GM21515 (cell line): ENCODE results near the gene GIMAP7.
"Not testable (repeated sequence)": the region's sequence is repeated elsewhere in the genome, so short reads cannot be mapped to it uniquely, and the experiment has no call there.

Experiments used
- ATAC-seq: cut with Tn5 transposase; IDR thresholded peaks from one replicate; pipeline ENCODE4 v1.9.1; 2021; ENCODE audit not compliant: unreplicated experiment

The GIMAP7 gene

GRCh38 chr7:150514748-150515222 is at the start of gene GIMAP7:
Gene GIMAP7, plus strand, starts transcription at chr7:150514872. Its CDS starts 5,103 bp downstream, at chr7:150519975.
- ATAC-seq: peak; percentile 72

DNA sequence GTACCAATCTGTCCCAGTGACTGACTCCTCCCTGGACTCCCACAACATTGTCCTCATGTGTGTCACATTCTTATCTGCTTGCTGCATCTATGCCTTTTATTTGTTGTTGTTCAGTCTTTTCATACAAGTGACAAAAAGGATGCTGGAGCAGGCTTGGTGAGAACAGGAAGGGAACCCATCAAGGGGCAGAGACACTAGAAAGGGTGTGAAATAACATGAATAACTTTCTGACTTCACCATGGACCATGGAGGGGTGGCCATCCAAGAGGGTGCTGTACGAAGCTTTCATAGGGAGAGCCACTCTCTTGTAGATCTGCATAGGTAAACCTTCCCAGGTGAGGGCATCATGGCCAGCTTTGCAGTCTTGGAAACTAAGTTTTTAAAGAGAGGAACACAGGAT is 49.7 kb upstream of the GIMAP7 start:
- no peak for ATAC-seq

GRCh38 chr7:150465414-150465813 is 49.3 kb upstream of the GIMAP7 start:
- no peak for ATAC-seq

DNA sequence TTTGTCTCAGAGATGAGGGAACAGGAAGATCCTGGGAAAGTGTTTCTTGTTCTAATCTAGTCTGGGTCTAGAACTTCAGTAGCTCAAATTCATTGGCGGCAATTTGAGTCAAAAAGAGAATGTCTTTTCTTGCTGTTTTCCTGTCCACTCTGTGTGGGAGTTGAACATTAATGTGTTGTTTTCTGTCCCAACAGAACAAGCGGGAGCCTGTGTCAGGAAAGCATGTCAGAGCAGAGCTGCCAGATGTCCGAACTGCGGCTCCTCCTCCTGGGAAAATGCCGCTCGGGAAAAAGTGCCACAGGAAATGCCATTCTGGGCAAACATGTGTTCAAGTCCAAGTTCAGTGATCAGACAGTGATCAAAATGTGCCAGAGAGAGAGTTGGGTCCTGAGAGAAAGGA is 48.2 kb upstream of the GIMAP7 start:
- no peak for ATAC-seq

DNA sequence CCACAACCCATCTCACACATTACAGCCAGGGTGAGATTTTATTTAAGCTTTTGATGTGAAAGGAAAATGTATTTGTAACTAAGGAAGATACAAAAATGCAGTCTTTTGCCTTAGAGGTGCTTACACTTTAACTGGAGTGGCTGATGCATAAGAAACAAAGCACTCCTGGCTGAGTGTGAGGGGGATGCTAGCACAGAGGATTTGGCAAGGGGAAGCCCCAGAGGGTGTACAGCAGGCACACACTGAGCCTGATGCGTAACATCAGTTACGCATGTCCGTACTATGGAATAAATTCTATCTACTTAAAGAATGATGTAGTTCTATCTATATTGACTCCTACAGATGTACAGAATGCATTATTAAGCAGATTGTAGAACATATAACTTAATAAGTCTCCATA is 46.4 kb upstream of the GIMAP7 start:
- no peak for ATAC-seq

DNA sequence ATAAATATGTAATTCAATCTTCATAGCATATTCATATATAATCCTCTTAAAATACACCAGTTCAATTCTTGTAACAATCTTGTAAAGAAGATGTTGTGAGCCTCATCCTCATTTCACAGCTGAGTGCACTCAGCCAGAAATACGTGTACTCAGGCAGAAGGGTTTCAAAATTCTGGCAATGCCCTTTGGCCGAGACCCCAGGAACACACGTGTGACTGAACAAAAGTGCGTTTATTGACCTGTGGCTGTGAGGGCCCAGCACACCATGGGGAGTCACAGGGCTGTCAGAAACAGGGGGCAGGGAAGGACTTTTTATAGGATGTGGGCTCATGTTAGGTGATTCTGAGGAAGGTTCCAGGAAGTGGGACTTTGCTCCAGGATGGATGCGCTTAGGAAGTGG is 42.8 kb upstream of the GIMAP7 start:
- no peak for ATAC-seq

DNA sequence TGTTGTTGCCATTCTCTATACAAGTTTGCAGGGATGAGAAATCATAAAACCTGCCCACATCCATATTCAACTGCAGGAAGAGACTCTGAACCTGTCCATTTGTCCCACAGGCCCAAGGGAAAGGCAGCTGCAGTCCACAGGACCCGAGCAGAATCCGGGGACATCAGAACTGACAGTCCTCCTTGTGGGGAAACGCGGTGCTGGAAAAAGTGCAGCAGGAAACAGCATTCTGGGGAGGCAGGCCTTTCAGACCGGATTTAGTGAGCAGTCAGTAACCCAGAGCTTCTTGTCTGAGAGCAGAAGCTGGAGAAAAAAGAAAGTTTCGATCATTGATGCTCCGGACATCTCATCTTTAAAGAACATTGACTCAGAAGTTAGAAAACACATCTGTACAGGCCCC is 40.8 kb upstream of the GIMAP7 start:
- no peak for ATAC-seq

- no peak for ATAC-seq
Measured at GRCh38 chr7:150476285-150476684, 38.4 kb upstream of the GIMAP7 start.

DNA sequence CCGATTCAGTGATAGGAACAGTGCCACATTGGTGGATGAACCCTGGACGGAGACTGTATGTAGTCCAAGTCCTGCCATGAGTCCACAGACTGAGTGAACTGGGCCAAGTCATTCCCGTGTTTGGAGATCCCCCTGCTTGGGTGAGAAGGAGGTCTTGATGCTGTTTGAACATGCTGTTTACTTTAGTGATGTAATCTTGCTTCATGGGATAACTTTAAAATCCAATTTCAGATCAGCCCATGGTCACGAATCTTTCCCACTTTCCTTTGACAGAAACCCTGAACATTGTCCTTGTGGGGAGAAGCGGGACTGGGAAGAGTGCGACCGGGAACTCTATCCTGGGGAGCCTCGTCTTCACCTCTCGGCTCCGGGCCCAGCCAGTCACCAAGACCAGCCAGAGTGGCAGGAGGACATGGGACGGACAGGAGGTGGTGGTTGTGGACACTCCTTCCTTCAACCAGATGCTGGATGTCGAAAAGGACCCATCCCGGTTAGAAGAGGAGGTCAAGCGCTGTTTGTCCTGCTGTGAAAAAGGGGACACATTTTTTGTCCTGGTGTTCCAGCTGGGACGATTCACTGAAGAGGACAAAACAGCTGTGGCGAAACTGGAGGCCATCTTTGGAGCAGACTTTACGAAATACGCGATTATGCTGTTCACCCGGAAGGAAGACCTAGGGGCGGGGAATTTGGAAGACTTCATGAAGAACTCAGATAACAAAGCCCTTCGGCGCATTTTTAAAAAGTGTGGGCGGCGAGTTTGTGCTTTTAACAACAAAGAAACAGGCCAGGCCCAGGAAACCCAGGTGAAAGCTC is 37.6 kb upstream of the GIMAP7 start:
- ATAC-seq: no peak

DNA sequence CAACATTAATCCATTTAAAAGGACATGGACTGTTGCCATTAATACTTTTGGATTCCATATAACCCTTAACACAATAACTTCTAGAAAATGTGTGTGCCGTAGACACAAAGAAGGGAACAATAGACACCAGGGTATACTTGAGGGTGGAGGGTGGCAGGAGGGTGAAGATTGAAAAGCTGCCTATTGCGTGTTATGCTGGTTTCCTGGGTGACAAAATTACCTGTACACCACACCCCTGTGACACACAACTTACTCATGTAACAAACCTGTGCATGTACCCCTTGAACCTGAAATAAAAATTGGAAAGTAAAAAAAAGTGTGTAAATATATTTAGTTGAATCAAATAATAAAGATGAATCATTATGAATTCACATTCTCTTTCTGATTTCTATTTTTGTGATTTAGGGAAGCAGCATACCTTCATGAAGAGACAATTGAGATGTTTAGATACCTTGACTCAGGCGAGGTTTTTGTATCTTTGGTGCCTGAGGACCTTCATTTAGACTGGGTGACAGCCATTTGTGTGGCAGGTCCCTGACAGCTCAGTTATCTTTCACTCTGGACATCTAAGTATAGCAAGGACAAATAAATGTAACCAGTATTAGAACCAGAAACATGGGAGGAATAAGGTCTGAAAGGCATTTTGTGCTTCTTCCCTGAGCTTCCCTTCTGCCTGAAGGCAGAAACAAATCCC is 35.5 kb upstream of the GIMAP7 start:
- ATAC-seq: no peak

GRCh38 chr7:150481186-150481920 is 33.3 kb upstream of the GIMAP7 start:
- no peak for ATAC-seq

GRCh38 chr7:150481922-150482321 is 32.8 kb upstream of the GIMAP7 start:
- no peak for ATAC-seq

DNA sequence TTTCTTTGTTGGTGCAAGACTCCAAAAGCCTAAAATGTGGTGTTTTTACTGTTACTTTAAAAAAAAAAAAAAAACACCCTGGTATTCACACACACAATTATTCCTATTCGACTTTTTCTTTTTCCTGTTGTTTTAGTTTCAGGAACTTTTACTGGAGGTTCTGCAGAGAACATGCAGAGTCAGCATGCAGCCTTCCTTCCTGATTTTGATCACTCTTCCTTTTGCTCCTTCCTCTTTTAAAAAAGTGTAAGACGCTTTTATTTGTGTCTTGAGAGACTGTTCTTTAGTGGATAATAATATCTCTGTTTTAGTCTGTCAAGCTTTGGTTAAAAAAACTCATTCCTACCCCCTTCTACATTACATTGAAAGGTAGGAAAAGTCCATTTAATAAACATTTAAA is 31.2 kb upstream of the GIMAP7 start:
- ATAC-seq: not testable (repeated sequence)

DNA sequence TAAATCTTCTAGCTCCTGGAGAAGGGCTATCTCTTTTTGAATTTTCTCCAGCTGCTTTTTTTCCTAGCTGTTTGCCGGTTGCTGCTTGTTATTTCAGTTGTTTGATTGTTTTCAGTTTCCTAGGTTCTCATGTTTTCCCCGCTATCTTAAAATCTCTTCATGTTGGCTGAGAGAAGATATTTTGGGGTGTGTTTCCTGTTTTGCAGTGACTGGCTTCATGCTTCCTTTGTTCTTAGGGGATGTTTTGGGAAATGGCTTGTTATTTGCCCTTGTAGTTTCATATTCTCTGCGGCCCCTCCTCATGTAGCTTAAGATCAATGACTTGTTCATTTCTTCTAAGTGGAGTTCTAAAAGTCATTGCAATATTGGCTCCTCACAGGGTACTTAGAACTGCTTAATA is 30.6 kb upstream of the GIMAP7 start:
- not testable (repeated sequence) for ATAC-seq

DNA sequence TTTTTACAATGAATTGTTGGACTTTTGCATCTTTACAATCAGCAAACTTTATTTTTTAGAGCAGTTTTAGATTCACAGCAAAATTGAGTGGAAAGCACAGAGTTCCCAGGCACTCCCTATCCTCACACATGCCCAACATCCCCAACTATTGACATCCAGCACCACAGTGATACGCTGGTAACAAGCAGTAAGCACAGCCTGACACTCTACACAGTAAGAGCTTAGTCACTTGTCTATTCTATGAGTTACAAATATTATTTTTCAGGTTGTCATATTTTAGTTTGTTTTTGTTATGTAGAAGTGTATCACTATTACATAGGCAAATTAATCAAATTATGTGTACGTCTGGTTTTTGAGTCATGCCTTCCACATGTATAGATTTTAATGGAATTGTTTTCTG is 27.0 kb upstream of the GIMAP7 start:
- no peak for ATAC-seq

DNA sequence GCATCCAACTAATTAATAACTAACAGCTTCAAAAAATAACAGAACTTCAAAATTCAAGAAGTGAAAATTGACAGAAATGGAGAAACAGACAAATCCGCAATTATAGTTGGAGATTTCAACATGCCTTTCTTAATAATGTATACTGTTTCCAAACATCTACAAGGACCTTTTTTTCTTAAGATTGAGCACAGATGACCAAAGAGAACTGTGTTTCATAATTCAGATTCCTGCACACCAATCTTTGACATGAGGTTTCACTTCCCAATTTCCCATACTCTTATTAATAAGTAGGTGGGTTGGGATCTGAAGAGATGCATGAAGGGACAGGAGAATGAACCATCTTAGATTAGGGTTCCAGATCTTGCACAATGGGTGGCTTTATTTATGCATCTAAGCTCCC is 24.9 kb upstream of the GIMAP7 start:
- ATAC-seq: no peak

DNA sequence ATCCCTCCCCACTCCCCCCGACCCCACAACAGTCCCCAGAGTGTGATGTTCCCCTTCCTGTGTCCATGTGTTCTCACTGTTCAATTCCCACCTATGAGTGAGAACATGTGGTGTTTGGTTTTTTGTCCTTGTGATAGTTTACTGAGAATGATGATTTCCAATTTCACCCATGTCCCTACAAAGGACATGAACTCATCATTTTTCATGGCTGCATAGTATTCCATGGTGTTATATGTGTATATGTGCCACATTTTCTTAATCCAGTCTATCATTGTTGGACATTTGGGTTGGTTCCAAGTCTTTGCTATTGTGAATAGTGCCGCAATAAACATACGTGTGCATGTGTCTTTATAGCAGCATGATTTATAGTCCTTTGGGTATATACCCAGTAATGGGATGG is 21.2 kb upstream of the GIMAP7 start:
- ATAC-seq: not testable (repeated sequence)

DNA sequence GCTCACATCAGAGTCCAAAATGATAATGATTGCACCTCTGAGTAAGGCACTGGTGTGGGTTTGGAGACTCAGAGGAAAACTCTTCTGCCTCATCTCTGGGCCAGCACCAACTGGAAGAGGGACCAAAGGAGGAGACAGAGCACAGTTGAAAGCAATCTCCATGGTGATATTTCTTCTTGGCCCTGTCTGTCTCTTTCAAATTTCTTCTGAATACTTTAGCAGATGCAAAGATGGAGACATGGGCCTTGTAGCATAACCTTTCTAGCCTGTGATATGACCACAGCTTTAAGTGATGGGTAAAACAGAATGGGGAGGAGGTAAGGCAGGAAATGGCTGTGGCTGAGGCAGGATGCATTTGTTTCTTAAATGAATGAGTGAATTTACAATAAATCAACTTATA is 12.2 kb upstream of the GIMAP7 start:
- no peak for ATAC-seq

DNA sequence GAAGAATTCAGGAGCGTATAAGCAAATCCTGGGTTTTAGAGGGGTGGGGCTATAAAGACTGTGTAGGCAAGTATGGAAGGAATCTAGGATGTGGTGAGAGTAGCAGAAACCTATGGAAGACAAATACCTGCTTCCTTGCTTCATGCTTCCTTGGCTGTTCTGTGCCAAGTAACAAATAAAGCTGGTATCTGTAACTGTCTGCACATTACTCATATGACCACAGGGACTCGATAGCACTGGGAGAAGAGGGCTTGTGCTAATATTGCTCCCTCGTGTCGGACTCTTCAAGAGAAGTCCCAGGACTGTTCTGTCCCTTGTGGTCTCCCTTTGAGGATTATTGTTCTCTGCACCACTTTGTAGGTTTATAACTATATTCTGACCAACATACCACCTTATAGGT is 11.5 kb upstream of the GIMAP7 start:
- ATAC-seq: no peak

- no peak for ATAC-seq
Measured at GRCh38 chr7:150503581-150503980, 11.1 kb upstream of the GIMAP7 start.

DNA sequence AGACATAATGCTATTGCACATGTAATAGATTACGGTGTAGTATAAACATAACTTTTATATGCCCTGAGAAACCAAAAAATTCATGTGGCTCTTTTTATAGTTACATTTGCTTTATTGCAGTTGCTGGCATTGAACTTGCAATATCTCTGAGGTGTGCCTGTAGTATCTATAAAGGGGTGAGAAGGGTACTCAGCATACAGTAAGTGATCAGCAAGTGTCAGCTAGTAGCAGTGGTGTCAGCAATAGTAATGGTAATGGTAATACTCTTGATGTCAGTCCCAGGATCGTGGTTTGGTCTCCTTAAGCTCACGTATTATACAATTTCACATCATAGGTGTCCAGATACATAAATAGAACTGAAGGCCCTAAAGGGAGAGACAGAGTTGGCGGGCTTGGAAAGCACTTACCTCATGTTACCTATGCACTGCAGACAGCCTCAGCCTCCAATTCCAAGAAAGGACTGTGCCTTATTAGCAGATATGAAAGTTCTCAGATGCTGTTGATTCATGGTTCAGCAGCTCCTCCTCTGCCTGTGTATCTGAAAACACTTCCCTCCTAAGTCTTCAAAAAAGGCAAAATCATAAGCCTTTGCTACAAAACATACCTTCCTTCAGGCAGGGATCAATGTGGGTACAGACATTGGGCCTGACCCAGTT is 6.6 kb upstream of the GIMAP7 start:
- ATAC-seq: no peak
